ENCODE results near the gene ATXN8OS. TPM values are rescaled to one million over a fixed set of nuclear protein-coding genes. Genes with fewer than 3 reads are reported as not detected.
"Not testable (repeated sequence)": the region's sequence is repeated elsewhere in the genome, so short reads cannot be mapped to it uniquely, and the experiment has no call there.

The ATXN8OS gene
- total RNA-seq: 2.2 TPM

DNA sequence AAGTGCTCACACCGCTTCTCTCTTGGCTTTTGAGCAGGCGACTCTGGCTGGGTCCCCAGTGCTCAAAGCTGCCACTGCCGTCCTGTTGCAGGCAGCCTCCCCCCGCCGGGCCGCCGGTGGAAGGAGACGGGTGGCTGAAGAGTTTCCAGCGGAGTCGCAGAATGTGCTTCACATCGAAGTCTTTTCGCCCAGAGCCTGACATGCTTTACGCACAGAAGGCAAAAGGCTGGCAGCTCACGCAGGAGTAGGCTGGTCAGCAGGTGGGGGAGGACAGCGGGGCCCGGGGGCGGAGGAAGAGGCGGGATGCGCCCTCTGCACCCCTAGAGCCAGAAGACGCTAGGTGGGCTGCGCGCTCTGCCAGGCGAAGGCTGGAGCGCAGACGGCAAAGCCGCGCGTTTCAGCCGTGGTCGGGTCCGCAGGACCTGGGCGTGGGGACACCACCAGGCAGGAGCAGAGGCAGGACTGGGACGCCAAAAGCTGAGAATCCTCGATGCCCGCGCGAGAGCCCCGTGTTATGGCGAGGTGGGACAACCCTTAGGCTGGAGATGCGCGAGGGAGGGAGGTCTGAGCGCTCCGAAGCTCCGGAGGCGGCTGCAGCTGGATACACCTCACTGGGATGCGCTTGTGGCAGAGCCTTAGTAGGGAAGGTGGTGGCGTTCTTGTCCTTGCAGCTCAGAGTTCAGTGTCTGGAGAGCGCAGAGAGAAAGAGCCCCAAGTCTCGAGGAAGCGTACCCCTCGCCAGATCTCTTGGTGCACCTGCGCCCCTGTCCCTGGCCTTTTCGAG is at the start of gene ATXN8OS:
Gene ATXN8OS (plus strand): TSS at position 329 of the 784 bp plus-strand sequence.
- DNase-seq: no peak

DNA sequence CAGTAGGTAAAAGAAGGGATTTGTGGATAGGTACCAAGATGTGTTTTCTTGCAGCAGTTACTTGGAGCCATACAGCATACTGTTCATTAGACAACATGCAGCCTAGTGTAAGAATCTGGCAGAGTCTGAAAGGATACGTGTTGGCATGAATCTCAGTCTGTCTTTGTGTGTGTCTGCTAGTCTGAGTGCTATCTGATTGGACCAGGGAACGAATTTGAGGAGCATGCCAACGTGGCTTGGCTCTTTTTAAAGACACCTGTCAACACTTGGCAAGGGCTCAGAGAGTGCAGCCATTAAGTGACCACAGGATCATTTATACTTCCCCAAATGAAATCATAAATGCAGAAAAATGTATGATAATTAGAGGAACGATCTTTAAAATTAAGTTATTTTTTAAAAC is 27.6 kb upstream of the ATXN8OS start:
- DNase-seq: no peak

DNA sequence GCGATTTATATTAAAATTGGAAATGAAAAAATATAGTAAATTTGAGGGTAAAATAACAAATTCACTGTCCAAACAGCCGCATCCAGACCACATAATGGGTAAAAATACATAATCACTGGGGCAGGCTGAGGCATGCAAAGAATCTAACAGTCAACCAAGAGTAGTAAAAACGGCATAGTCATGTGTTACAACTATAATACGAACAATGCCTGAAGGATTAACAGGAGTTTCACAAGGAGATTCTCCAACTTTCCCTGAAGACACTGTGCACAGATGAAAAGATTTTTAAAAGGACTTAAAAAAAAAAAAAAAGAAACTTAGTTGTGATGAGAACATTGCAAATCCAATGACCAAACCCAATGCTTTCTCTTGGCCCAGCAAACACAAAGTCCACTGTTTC is 20.4 kb upstream of the ATXN8OS start:
- no peak for DNase-seq

DNA sequence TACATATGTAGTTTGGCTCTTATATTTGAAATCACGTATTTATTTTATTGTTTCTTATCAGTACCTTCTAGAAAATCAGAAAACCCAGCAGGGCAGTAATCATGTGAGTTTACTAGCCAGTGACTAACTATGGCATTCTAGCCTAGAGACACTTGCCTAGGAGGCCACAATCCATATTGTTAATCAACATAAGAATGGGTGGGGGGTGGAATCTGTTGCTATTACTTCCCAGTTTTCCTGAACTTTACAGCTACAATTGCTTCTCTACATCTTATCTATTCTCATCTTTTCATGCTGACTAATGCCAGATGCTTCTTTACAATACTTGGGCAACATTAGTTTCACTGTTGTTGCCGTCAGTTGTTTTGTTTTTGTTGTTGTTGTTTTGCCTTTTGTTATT is 18.7 kb upstream of the ATXN8OS start:
- no peak for DNase-seq

DNA sequence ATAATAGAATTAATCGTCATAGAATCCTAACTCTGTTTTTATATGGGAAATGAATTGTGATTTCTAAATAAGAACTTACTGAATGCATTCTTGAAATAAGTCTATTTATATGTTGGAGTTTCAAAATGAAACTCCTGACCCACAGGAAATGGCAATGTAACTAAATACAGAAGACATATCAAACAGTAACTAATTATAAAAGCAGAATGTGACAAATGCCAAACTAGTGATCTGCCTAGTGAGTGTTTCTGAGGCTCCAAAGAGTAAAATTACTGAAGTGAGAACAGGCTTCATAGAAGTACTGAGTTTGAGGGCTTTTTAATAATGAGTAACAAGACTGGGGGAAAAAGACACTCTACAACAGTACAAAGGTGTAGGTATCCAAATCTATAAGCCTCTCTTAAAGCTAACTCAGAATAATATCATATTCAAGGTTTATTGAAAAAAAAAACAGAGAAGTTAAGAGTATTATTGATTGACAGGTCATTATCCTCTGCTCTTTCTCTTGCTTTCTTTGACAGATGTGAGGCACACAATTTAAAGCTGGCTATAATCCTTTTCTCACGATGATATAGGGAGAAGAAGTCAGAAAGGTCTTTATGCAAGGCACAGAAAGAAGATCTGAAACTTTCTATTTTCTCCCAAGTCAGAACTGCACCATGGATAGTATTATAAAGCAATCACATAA is 17.4 kb upstream of the ATXN8OS start:
- no peak for DNase-seq

DNA sequence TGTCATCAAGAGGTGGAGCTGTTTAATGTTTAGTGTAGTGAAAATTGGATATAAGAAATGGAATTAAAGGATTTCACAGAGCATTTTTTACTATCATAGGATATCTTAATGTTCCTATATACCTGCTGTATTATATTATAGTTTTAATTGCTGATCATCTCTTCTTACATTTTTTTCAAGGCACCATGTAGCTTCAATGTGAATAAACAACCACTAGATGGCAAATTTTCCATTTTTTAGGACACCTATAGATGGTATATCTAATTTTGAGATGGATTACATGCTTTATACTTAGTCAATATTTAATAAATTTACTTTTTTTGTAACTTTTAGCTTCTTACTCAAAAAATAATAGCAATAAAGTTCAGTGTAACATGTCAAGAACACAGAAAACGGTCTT is 9.0 kb upstream of the ATXN8OS start:
- DNase-seq: no peak

DNA sequence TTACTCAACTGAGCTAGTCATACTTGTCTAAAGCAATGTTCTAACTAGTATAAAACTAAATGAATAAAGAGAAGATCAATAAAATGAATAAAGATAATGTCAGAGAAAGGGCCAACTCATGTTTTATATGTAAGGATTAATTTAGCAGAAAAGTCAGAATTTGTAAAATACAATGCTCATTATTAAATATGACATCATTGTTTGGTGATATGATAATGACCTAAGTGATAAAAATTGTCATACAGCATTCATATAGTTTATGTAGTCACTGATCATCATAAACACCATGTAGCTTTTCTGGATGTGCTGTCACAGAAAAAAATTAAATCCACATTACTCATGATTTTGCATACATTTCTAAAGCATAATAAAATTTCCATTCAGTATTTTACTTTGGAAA is 3.1 kb upstream of the ATXN8OS start:
- DNase-seq: no peak

DNA sequence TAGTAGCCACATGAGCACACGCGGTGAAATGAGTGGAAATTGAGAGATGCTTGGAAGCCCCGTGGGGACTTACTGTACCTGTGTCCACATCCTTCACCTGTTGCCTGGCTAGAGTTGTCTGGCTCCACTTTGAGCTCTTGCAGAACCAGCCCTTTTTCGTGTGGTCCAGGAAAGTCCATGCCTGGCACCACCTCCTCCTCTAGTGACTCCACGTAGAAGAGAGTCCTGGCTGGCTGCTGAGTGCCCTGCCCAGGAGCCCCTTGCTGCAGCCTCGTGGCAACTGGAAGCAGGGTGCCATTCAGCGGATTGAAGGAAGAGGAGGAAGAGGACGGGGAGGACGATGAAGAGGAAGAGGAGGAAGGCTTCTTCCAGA is 515 bp upstream of the ATXN8OS start:
- no peak for DNase-seq

DNA sequence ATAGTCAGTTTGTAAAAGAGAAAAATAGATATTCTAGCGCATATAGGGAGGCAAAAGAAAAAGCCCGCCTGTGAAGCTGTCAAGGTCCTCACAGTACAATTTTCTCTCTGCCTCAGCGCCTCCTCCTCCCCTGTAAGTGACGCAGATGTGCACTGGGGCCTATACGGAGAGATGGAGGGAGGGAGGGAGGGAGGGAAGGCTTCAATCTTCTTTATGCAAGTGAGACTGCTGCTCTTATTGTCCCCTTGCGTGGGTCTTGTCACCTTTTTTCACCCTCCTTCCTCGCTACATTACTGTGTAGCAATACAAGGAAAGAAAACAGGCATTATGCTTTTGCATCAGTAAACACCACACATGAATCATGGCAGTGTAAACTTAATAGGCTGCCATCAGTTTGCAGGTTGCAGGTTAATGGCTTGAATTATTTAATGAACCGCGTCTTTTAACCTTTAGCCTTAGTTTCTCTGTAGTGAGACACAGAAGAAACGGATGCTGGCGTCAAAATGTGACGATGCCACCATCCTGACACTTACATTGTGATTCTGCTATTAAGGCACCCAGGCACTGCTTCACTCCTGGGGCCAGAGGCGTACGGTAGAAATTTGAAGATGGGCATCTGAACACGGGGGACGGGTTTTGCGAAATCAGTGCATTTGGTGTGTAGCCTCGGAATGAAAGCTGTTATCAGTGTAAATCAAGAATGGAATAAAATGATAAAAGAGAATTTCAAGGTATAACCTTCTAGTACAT is 905 bp downstream of the ATXN8OS start, which contains the start of gene KLHL1:
Gene KLHL1 (minus strand): TSS at position 97 of the 750 bp plus-strand sequence. CDS start 753 bp downstream, outside the sequence.
- no peak for DNase-seq

DNA sequence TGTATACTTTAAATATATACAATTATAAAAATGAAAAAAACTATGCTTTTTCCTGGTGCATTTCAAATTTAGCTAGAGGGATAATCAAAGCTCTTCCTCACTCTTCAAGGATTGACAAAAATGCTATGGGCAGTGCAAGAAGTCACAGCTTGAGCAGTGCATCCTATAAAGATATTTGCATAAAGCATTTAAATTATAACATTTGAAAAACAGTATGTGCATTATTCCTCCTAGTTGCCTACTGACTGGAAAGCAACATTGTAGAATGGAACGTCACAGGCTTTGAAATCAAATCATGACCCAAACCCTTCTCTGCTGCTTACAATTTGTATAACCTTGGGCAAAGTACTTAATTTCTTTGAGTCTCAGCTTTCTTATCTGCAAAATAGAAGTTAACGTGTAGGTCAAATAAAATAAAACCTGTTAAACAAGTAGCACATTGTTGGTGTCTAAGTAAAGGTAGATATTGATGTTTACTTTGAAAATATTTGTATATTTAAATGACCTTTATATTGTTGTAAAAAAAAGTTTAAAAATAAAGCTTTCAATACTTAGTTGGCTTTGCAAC is 9.8 kb downstream of the ATXN8OS start:
- DNase-seq: no peak

DNA sequence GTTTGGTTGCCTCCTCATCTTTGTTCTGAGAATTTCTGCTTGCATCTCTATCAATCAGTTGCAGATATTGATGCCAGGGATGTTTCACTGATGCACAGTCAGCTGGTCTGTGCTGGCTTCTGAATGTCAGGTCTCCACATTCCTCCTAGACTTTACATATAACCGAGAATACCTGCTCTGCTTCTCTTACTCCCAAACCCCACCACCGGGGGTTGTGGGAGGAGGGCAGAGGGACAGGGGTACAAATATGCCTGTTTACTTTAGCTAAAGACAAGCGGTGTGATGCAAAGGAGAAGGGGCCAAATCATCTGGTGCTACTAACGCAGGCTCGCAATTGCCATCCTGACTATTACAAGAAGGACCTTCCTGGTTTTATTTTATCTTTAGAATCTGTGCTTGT is 18.1 kb downstream of the ATXN8OS start:
- no peak for DNase-seq

DNA sequence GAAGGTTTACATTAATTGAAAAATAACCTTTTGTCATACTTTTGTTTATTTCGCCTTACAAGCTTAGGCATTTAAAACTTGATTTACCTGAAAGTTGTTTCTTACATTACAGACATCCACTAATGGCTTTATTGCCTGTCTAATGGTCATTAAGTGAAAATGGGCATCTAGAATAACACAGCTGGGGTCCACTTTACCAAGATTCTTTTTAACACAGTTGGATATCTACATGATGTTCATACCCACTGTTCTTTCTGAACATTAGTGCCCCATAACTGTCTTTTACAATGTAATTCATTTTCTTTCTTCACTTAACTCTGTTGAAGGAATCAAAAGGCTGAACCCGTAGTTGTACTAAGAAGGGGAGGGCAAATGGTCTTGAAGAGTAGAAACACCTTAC is 20.5 kb downstream of the ATXN8OS start:
- no peak for DNase-seq

DNA sequence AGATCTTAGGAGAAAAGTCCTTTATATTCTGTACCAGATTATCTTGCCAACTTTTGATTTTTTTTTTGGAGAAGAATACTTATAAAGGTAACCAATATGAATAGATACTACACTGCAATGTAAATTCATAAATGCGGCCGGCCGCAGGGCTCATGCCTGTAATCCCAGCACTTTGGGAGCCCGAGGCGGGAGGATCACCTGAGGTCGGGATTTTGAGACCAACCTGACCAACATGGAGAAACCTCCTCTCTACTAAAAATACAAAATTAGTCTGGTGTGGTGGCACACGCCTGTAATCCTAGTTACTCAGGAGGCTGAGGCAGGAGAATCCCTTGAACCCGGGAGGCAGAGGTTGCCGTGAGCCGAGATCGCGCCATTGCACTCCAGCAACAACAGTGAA is 35.0 kb downstream of the ATXN8OS start:
- not testable (repeated sequence) for DNase-seq

DNA sequence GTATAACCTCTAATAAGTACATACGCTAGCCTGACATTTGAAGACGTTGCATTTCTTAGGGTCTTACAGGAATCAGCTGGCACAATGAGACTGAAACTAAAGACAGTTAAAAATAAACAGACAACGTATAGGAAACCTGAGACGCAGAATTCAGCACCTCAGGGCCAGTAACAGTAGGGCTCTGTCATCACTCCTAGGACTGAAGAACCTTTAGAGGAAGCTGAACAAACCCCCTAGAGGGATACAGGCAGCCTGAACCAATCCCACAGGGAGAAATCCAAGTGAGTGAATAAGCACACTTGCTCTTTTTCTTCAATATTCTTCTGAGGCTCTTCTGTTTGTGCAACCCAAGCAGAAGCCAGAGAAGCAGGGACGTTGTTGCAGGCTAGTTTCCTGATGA is 54.5 kb downstream of the ATXN8OS start:
- no peak for DNase-seq

DNA sequence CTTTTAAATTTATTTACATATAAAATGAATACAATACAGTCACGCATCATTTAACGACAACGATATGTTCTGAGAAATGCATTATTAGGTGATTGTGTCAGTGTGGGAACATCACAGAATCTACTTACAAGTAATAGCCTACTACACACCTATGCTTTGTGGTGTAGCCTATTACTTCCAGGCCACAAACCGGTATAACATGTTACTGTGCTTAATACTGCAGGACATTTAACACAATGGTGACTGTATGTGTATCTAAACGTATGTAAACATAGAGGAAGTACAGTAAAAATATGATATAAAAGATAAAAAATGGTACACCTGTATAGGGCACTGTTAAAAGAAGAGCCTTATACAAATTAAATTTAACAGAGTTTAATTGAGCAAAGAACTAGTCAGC is 63.1 kb downstream of the ATXN8OS start:
- DNase-seq: no peak

DNA sequence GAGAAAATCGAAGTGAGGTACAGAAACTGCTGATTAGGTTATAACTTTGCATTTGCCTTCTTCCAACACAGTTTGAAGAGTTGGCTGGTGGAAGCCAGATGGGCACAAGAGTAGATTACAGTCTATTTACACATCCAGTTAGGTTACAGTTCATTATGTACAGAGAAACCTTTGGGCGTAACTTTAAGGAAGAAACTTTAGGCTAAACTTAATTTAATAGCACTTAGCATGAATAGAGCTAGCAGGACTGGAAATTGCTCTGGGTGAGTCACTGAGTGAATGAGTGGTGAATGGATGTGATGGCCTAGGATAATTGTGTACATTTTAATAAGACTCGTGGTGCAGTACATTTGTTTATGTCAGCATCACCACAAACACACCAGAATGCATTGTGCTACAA is 63.5 kb downstream of the ATXN8OS start:
- no peak for DNase-seq

DNA sequence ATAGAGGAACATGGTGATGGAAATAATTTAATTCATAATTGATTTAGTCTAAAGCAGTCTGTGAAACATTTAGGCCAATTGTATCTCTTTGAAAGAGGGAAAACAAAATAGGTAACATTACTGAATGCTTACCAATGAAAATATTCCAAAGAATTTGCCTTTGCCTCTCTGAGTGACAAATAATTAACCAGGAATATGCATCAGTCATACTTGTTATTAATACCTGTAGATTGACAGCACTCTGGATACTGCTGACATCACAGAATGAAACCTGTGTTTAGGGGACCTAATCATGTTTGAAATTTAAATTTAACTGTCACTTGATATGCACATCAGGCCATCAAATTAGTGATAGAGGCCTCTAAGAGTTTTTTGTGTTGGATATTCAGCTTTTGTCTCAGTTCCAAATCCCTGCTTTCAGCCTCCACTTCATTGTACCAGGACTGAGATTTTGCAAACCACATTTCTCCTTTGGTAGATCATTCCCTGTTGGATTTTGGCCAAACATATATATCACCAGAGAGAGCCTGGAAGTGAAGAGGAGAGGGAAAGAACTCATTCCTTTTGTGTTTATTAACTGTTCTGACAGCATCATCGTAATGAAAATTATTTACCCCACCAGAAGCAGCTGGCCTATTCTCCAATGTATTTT is 65.4 kb downstream of the ATXN8OS start:
- DNase-seq: no peak

DNA sequence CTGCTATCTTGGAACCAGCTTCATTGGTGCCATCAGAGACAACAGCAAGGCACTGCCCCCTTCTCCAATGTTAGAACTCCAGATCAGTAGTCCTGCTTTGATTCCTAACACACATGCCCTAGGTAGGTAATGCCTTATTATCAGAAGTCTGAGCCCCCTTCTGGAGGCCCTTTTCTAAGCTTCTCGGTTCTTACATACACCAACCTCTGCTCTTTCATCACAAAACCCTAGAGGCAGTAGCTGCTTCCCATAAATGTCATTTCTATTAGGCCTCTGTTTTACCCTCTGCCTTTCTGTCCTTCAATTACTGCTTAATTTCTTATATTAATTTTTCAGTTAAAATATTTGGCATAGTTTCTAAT is 66.0 kb downstream of the ATXN8OS start:
- no peak for DNase-seq

DNA sequence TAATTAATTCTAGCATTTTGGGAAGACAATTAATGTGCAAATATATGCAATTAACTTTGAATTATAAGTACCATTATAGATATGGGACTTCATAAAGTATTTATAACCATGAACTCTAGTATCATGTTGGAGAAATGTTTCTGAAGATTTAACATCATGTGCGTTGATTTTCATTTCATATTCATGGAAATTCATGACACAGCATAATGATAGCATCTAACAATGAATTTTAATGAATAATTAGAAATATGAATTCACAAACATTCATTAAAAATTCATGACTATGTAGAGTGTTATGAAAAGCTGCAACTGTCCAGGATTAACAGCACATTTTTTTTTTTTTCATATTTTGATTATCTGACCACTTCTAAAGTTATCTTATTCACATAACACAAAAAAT is 70.7 kb downstream of the ATXN8OS start:
- no peak for DNase-seq

All from occipital lobe (tissue), 2 donors.